Natural killer cell (primary cell): ENCODE measurements around the gene AKT1. TPM values are rescaled to one million over a fixed set of nuclear protein-coding genes. Genes with fewer than 3 reads are reported as not detected.

Experiments
- ATAC-seq, 3 donors: fragments of 150-1000 bp in 2 of 3; fragments of 200-7000 bp in 1 of 3; cut with Tn5 transposase; 1 replicate in 1 of 3; 2 replicates in 2 of 3; pipeline ENCODE4 v1.10.0; 2021; ENCODE audit warnings: mild to moderate bottlenecking in 2 of 3, moderate library complexity in 2 of 3
- DNase-seq, 2 donors: peaks; one replicate each; pipeline versions ENCODE4 v3.0.0 to v3.0.0-alpha.2; 2013 to 2021; ENCODE audit warnings: mixed read lengths in 1 of 2
- H3K27ac ChIP-seq: one replicate; pipeline ENCODE4 v1.5.1; 2013; ENCODE audit warnings: mild to moderate bottlenecking, low read length
- H3K27me3 ChIP-seq: one replicate; pipeline ENCODE4 v1.6.1; 2013; ENCODE audit warnings: low read length; ENCODE audit not compliant: control insufficient read depth, insufficient read depth
- H3K36me3 ChIP-seq: one replicate; pipeline ENCODE4 v1.6.1; 2013; ENCODE audit warnings: low read length; ENCODE audit not compliant: control insufficient read depth, insufficient read depth
- H3K4me1 ChIP-seq: one replicate; pipeline ENCODE4 v1.6.1; 2013; ENCODE audit warnings: low read length; ENCODE audit not compliant: control insufficient read depth, insufficient read depth
- H3K4me3 ChIP-seq: one replicate; pipeline ENCODE4 v1.5.1; 2013; ENCODE audit warnings: low read length
- H3K9me3 ChIP-seq: one replicate; pipeline ENCODE4 v1.6.1; 2013; ENCODE audit warnings: low read length; ENCODE audit not compliant: control insufficient read depth, insufficient read depth
- H3K27ac Mint-ChIP-seq, 2 donors: one replicate each; pipeline ENCODE4 v1.8.0; 2022; ENCODE audit warnings: mild to moderate bottlenecking in 2 of 2, mixed read lengths in 2 of 2, moderate library complexity in 1 of 2
- H3K27me3 Mint-ChIP-seq, 2 donors: one replicate each; pipeline ENCODE4 v1.8.0; 2022; ENCODE audit warnings: low read depth in 2 of 2, mixed read lengths in 2 of 2
- H3K36me3 Mint-ChIP-seq: one replicate; pipeline ENCODE4 v1.8.0; 2022; ENCODE audit warnings: mixed read lengths
- H3K4me1 Mint-ChIP-seq, 2 donors: one replicate each; pipeline ENCODE4 v1.8.0; 2022; ENCODE audit warnings: mixed read lengths in 2 of 2
- H3K4me3 Mint-ChIP-seq: one replicate; pipeline ENCODE4 v1.8.0; 2022; ENCODE audit warnings: mild to moderate bottlenecking, moderate library complexity, mixed read lengths
- H3K9me3 Mint-ChIP-seq, 2 donors: one replicate each; pipeline ENCODE4 v1.8.0; 2022; ENCODE audit warnings: mixed read lengths in 2 of 2
- CTCF ChIP-seq: fragments of 200-600 bp; IDR thresholded peaks from one replicate; pipeline ENCODE4 v1.8.0; 2022; ENCODE audit warnings: antibody characterized with exemption
- WGBS: methylation state at CpG from one replicate; pipeline ENCODE4 v1.1.7; 2013; ENCODE audit warnings: missing lambda C conversion rate; ENCODE audit not compliant: insufficient coverage; 5-methylcytosine and 5-hydroxymethylcytosine counted together
- intact Hi-C: fragments of 100-400 bp; cut with micrococcal nuclease; formaldehyde crosslinking; loops from one replicate; pipeline ENCODE4 v1.14.2; 2022
- total RNA-seq, 4 donors: library from RNA; stranded (reverse); fragments of 120-200 nt in 1 of 4; gene quantifications; one replicate each; pipeline versions ENCODE4 v1.2.3 to v1.2.4, GENCODE V29; 2013 to 2022

AKT1 gene
- total RNA-seq, 3 donors from 2014 or later (not counting 1 experiment from before 2014, with no cell fraction given), result 152 to 163 (median 153) TPM

- Histone ChIP-seq H3K4me3 (no peak overlapping the region), H3K36me3 (no peaks in the 10 kb centered on the region), H3K9me3 (no peaks in the 10 kb centered on the region), H3K27me3 (no peaks in the 10 kb centered on the region), H3K27ac (no peak overlapping the region), H3K4me1 (peaks cover 20% of the 10 kb centered on the region)
- WGBS, result 93% methylated on average over 12 of the region's 12 CpGs
- Mint-ChIP-seq H3K4me1 (peaks cover 23 to 27% of the 10 kb centered on the region in 2 donors), H3K36me3 (no peaks in the 10 kb centered on the region), H3K4me3 (no peak overlapping the region), H3K27me3 (no peaks in the 10 kb centered on the region), H3K9me3 (no peaks in the 10 kb centered on the region), H3K27ac (no peak overlapping the region)
- TF ChIP-seq CTCF, result no peak
- DNase-seq (no peak), ATAC-seq (no peak)
- intact Hi-C loops, result no loop called here
These were observed 45.3 kb downstream of the AKT1 start for GRCh38 chr14:104750056-104750752.

- Mint-ChIP-seq H3K27me3 (no peaks in the 10 kb centered on the region), H3K4me1 (peaks cover 12 to 18% of the 10 kb centered on the region in 2 donors), H3K4me3 (no peak overlapping the region), H3K9me3 (no peaks in the 10 kb centered on the region), H3K36me3 (no peaks in the 10 kb centered on the region), H3K27ac (peak overlapping the region in 1 of 2 donors; percentile 47)
- H3K36me3 ChIP-seq, result no peaks in the 10 kb centered on the region
- TF ChIP-seq CTCF, result no peak
- H3K9me3 ChIP-seq, result no peaks in the 10 kb centered on the region
- ATAC-seq (no peak), DNase-seq (no peak)
- no peaks in the 10 kb centered on the region for H3K27me3 ChIP-seq
- 76% methylated on average over 11 of the region's 11 CpGs for WGBS
- H3K27ac ChIP-seq, result no peak overlapping the region
- H3K4me3 ChIP-seq, result no peak overlapping the region
- H3K4me1 ChIP-seq, result peaks cover 15% of the 10 kb centered on the region
- intact Hi-C loops, result no loop called here
These were observed 46.4 kb downstream of the AKT1 start for GRCh38 chr14:104749111-104749649.

- Histone ChIP-seq H3K36me3 (no peaks in the 10 kb centered on the region), H3K9me3 (no peaks in the 10 kb centered on the region), H3K27me3 (no peaks in the 10 kb centered on the region), H3K4me1 (peaks cover 6% of the 10 kb centered on the region), H3K4me3 (no peak overlapping the region), H3K27ac (no peak overlapping the region)
- H3K4me3 Mint-ChIP-seq, result no peak overlapping the region
- intact Hi-C loops, result no loop called here
- DNase-seq (no peak), ATAC-seq (no peak)
- H3K9me3 Mint-ChIP-seq, result no peaks in the 10 kb centered on the region
- 78% methylated on average over 9 of the region's 9 CpGs for WGBS
- no peak for TF ChIP-seq CTCF
- no peaks in the 10 kb centered on the region for H3K36me3 Mint-ChIP-seq
- H3K27me3 Mint-ChIP-seq, result no peaks in the 10 kb centered on the region
- no peak overlapping the region for H3K27ac Mint-ChIP-seq
- H3K4me1 Mint-ChIP-seq, result peaks cover 1 to 5% of the 10 kb centered on the region in 2 donors
These were observed 47.7 kb downstream of the AKT1 start for GRCh38 chr14:104747876-104748275.
